GM06990 (cell line): ENCODE measurements around the gene CGB7.

Source experiments
- DNase-seq: peaks from one replicate; pipeline ENCODE4 v3.0.0-alpha.2; 2011; ENCODE audit not compliant: insufficient read length; ENCODE audit errors: extremely low read depth
- H3K27me3 ChIP-seq: replicated peaks from 2 replicates; pipeline ENCODE4 v1.6.0; 2011; ENCODE audit warnings: low read length; ENCODE audit not compliant: control insufficient read depth, insufficient read depth
- H3K36me3 ChIP-seq: 2 replicates; pipeline ENCODE4 v1.5.1; 2011; ENCODE audit warnings: low read length; ENCODE audit not compliant: control insufficient read depth, insufficient read depth
- H3K4me3 ChIP-seq: replicated peaks from 2 replicates; pipeline ENCODE4 v1.5.1; 2011; ENCODE audit warnings: low read depth, mild to moderate bottlenecking, control low read depth, low read length
- CTCF ChIP-seq: IDR thresholded peaks from 2 replicates; pipeline ENCODE4 v1.5.1; 2011; ENCODE audit warnings: low read length, control low read depth, mild to moderate bottlenecking, inconsistent platforms; ENCODE audit not compliant: insufficient read depth, poor library complexity, severe bottlenecking

Gene CGB7

GRCh38 chr19:49101160-49101559 is 43.6 kb upstream of the CGB7 start:
- no peak for TF ChIP-seq CTCF
- peaks cover 47% of the 10 kb centered on the region for H3K36me3 ChIP-seq
- no peaks in the 10 kb centered on the region for H3K27me3 ChIP-seq
- DNase-seq, result no peak
- H3K4me3 ChIP-seq, result no peak overlapping the region

- no peak for DNase-seq
- no peak for TF ChIP-seq CTCF
- H3K27me3 ChIP-seq, result no peaks in the 10 kb centered on the region
- H3K4me3 ChIP-seq, result no peak overlapping the region
- H3K36me3 ChIP-seq, result peaks cover 42% of the 10 kb centered on the region
These were observed 41.2 kb upstream of the CGB7 start for GRCh38 chr19:49098795-49099194.

- Histone ChIP-seq H3K4me3 (no peak overlapping the region), H3K27me3 (no peaks in the 10 kb centered on the region), H3K36me3 (peaks cover 32% of the 10 kb centered on the region)
- DNase-seq, result no peak
- TF ChIP-seq CTCF, result peak; percentile 99
These were observed 40.1 kb upstream of the CGB7 start for GRCh38 chr19:49097453-49098288.

GRCh38 chr19:49094505-49095482 is 37.2 kb upstream of the CGB7 start:
- Histone ChIP-seq H3K36me3 (peaks cover 36% of the 10 kb centered on the region), H3K4me3 (no peak overlapping the region), H3K27me3 (no peaks in the 10 kb centered on the region)
- no peak for DNase-seq
- TF ChIP-seq CTCF, result no peak

- Histone ChIP-seq H3K4me3 (no peak overlapping the region), H3K27me3 (no peaks in the 10 kb centered on the region), H3K36me3 (peaks cover 26% of the 10 kb centered on the region)
- TF ChIP-seq CTCF, result no peak
- DNase-seq, result no peak
These were observed 35.1 kb upstream of the CGB7 start for GRCh38 chr19:49092686-49093085.
